Tibial artery (tissue), 4 donors: ENCODE data around the gene PXT1.

Experiments used
- DNase-seq, 2 donors: peaks; one replicate each; pipeline ENCODE4 v3.0.0-alpha.2; 2019
- H3K27ac ChIP-seq, 2 donors: fragments of 200-600 bp; sonication (generic) in 1 of 2; 1 replicate in 1 of 2; 2 replicates in 1 of 2; pipeline ENCODE4 v1.5.1; 2018 to 2019; ENCODE audit warnings: mild to moderate bottlenecking in 1 of 2
- H3K27me3 ChIP-seq, 2 donors: fragments of 200-600 bp; sonication (generic) in 1 of 2; one replicate each; pipeline versions ENCODE4 v1.5.1 to v1.6.0; 2016 to 2019
- H3K36me3 ChIP-seq, 3 donors: fragments of 200-600 bp; sonication (generic) in 2 of 3; one replicate each; pipeline ENCODE4 v1.5.1; 2016 to 2019; ENCODE audit warnings: mild to moderate bottlenecking in 2 of 3
- H3K4me1 ChIP-seq, 4 donors: fragments of 200-600 bp; sonication (generic) in 2 of 4; 1 replicate in 3 of 4; 2 replicates in 1 of 4; pipeline ENCODE4 v1.5.1; 2016 to 2019
- H3K4me3 ChIP-seq, 2 donors: fragments of 200-600 bp; sonication (generic) in 1 of 2; 1 replicate in 1 of 2; 2 replicates in 1 of 2; pipeline ENCODE4 v1.5.1; 2018 to 2019; ENCODE audit warnings: mild to moderate bottlenecking in 2 of 2
- H3K9me3 ChIP-seq, 3 donors: fragments of 200-600 bp; sonication (generic) in 1 of 3; one replicate each; pipeline ENCODE4 v1.5.1; 2016 to 2019
- intact Hi-C: fragments of 100-400 bp; cut with DNase I; formaldehyde crosslinking; loops from one replicate; pipeline ENCODE4 v1.15.0; 2023; ENCODE audit warnings: low total_unique reads
- TF ChIP-seq, protein P1 (sequence below), 2 experiments: fragments of 200-600 bp in 1 of 2; fragments of 450-650 bp in 1 of 2; IDR thresholded peaks; one replicate each; pipeline ENCODE4 v1.5.1; 2017 to 2019; ENCODE audit warnings: antibody characterized with exemption in 2 of 2, mild to moderate bottlenecking in 1 of 2, moderate library complexity in 1 of 2

Gene PXT1

DNA sequence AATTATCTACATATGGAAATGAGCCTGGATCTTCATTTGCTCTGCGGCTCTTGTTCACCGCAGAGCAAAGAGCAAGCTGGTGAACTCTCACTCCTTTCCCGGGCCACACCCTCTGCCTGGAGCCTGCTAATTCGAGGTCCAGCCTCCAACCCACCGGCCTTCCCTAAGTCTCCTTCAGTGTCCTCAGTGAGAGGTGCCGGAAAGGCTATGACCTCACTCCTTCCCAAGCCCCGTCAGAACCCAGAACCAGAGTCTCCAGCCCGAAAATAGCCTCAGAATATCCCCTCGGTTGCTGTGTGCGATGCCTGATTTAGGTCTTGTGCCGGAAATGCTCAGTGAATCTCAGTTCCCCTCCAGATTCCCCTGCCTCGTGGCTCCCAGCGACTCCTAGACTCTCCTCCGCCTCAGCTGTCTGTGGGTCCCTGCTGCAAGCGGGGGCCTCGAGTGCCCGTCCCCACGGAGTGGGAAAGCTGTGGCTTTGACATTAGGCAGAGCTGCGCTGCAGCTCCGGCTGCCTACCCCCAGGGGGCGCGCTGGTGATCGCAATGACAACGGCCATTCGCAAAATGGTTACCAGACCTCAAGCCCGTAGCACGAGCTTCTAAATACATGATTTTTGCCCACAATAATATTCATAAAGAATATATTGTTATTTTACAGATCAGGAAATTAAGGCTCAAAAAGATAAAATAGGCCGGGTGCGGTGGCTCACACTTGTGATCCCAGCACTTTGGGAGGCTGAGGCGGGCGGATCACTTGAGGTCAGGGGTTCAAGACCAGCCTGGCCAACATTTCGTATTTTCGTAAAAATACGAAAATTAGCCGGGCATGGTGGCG, 101.8 kb downstream of the PXT1 start:
- peak overlapping the region; percentile 28 to 32 for H3K4me3 ChIP-seq
- H3K9me3 ChIP-seq, result no peaks in the 10 kb centered on the region
- H3K4me1 ChIP-seq, result peaks cover 0 to 23% (median 5%) of the 10 kb centered on the region in 4 donors
- intact Hi-C loops, result loop anchor here (2.0 kb wide), 1 partner anchor 20 kb away; no protein-coding TSS in a partner anchor
- TF ChIP-seq, protein P1, sequence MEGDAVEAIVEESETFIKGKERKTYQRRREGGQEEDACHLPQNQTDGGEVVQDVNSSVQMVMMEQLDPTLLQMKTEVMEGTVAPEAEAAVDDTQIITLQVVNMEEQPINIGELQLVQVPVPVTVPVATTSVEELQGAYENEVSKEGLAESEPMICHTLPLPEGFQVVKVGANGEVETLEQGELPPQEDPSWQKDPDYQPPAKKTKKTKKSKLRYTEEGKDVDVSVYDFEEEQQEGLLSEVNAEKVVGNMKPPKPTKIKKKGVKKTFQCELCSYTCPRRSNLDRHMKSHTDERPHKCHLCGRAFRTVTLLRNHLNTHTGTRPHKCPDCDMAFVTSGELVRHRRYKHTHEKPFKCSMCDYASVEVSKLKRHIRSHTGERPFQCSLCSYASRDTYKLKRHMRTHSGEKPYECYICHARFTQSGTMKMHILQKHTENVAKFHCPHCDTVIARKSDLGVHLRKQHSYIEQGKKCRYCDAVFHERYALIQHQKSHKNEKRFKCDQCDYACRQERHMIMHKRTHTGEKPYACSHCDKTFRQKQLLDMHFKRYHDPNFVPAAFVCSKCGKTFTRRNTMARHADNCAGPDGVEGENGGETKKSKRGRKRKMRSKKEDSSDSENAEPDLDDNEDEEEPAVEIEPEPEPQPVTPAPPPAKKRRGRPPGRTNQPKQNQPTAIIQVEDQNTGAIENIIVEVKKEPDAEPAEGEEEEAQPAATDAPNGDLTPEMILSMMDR (IDR thresholded peaks at IDR 0.05), result peak; percentile 89 to 95
- DNase-seq, result peak; percentile 74 to 85
- H3K27ac ChIP-seq, result peak overlapping the region; percentile 34 to 52
- H3K36me3 ChIP-seq, result no peaks in the 10 kb centered on the region
- peaks cover 0 to under 1% of the 10 kb centered on the region in 2 donors for H3K27me3 ChIP-seq
